ENCODE measurements around the gene RABGAP1L. TPM values are rescaled to one million over a fixed set of nuclear protein-coding genes. Genes with fewer than 3 reads are reported as not detected.

Gene RABGAP1L
- polyA plus RNA-seq, 1 donor (not counting 4 experiments of a cell fraction or from before 2014, with no cell fraction given), result 24.2 TPM

GRCh38 chr1:174949061-174949460 is 789.7 kb downstream of the RABGAP1L start:
- DNase-seq (ENCODE audit: low read depth, low spot score), result no peak
- H3K9ac ChIP-seq (ENCODE audit: control insufficient read depth, extremely low read depth, insufficient read depth, low read length), result no peak overlapping the region
- TF ChIP-seq EZH2 (IDR thresholded peaks at IDR 0.05; ENCODE audit: low read length), result no peak
- TF ChIP-seq CTCF (optimal IDR thresholded peaks at IDR 0.05 in 1 of 3, IDR thresholded peaks at IDR 0.05 in 1 of 3, conservative IDR thresholded peaks at IDR 0.05 in 1 of 3; ENCODE audit: extremely low read depth in 1 of 3, insufficient read depth in 2 of 3, low read length in 3 of 3), result no peak
- H3K4me1 ChIP-seq (ENCODE audit: control insufficient read depth, extremely low read depth, insufficient read depth, low read length), result no peaks in the 10 kb centered on the region
- H3K9me3 ChIP-seq (ENCODE audit: control insufficient read depth, low read depth, low read length), result no peaks in the 10 kb centered on the region
- H3K9me1 ChIP-seq (ENCODE audit: control insufficient read depth, extremely low read depth, insufficient read depth, low read length), result no peaks in the 10 kb centered on the region
- H3K4me3 ChIP-seq (ENCODE audit: control insufficient read depth in 2 of 3, extremely low read depth in 1 of 3, insufficient read depth in 2 of 3, low read depth in 1 of 3, low read length in 3 of 3), result no peak overlapping the region
- no peaks in the 10 kb centered on the region for H3K27me3 ChIP-seq (ENCODE audit: control insufficient read depth, extremely low read depth, insufficient read depth, low read length)
- no peak for FAIRE-seq
- no peaks in the 10 kb centered on the region for H3K36me3 ChIP-seq (ENCODE audit: control insufficient read depth in 2 of 2, extremely low read depth in 1 of 2, insufficient read depth in 2 of 2, low read length in 2 of 2)
- H3K79me2 ChIP-seq (ENCODE audit: control insufficient read depth, insufficient read depth, low read length), result no peaks in the 10 kb centered on the region
- H2AFZ ChIP-seq (ENCODE audit: control insufficient read depth, low read length), result no peak overlapping the region
- H3K4me2 ChIP-seq (ENCODE audit: control insufficient read depth, extremely low read depth, insufficient read depth, low read depth, low read length), result no peak overlapping the region
- no peaks in the 10 kb centered on the region for H4K20me1 ChIP-seq (ENCODE audit: control insufficient read depth, extremely low read depth, insufficient read depth, low read length)
- H3K27ac ChIP-seq (ENCODE audit: control insufficient read depth, insufficient read depth, low read length), result no peak overlapping the region
- dilution Hi-C loops (cut with MboI; ENCODE audit: extremely low pct_ligation_motif_present, low sequenced_read_pairs), result no loop called here

- Histone ChIP-seq H3K27ac (ENCODE audit: control insufficient read depth, insufficient read depth, low read length) (no peak overlapping the region), H2AFZ (ENCODE audit: control insufficient read depth, low read length) (no peak overlapping the region), H4K20me1 (ENCODE audit: control insufficient read depth, extremely low read depth, insufficient read depth, low read length) (no peaks in the 10 kb centered on the region), H3K9me3 (ENCODE audit: control insufficient read depth, low read depth, low read length) (no peaks in the 10 kb centered on the region), H3K4me3 (ENCODE audit: control insufficient read depth in 2 of 3, extremely low read depth in 1 of 3, insufficient read depth in 2 of 3, low read depth in 1 of 3, low read length in 3 of 3) (no peak overlapping the region), H3K36me3 (ENCODE audit: control insufficient read depth in 2 of 2, extremely low read depth in 1 of 2, insufficient read depth in 2 of 2, low read length in 2 of 2) (no peaks in the 10 kb centered on the region), H3K9me1 (ENCODE audit: control insufficient read depth, extremely low read depth, insufficient read depth, low read length) (no peaks in the 10 kb centered on the region), H3K9ac (ENCODE audit: control insufficient read depth, extremely low read depth, insufficient read depth, low read length) (no peak overlapping the region), H3K4me2 (ENCODE audit: control insufficient read depth, extremely low read depth, insufficient read depth, low read depth, low read length) (no peak overlapping the region), H3K79me2 (ENCODE audit: control insufficient read depth, insufficient read depth, low read length) (no peaks in the 10 kb centered on the region), H3K27me3 (ENCODE audit: control insufficient read depth, extremely low read depth, insufficient read depth, low read length) (no peaks in the 10 kb centered on the region), H3K4me1 (ENCODE audit: control insufficient read depth, extremely low read depth, insufficient read depth, low read length) (no peaks in the 10 kb centered on the region)
- dilution Hi-C loops (cut with MboI; ENCODE audit: extremely low pct_ligation_motif_present, low sequenced_read_pairs), result no loop called here
- no peak for DNase-seq (ENCODE audit: low read depth, low spot score)
- FAIRE-seq, result no peak
- no peak for TF ChIP-seq CTCF (optimal IDR thresholded peaks at IDR 0.05 in 1 of 3, IDR thresholded peaks at IDR 0.05 in 1 of 3, conservative IDR thresholded peaks at IDR 0.05 in 1 of 3; ENCODE audit: extremely low read depth in 1 of 3, insufficient read depth in 2 of 3, low read length in 3 of 3)
- TF ChIP-seq EZH2 (IDR thresholded peaks at IDR 0.05; ENCODE audit: low read length), result no peak
These were observed 790.3 kb downstream of the RABGAP1L start for GRCh38 chr1:174949645-174950044.

Data from keratinocyte (primary cell).